ENCODE results near the gene CTBP2.

Gene CTBP2

DNA sequence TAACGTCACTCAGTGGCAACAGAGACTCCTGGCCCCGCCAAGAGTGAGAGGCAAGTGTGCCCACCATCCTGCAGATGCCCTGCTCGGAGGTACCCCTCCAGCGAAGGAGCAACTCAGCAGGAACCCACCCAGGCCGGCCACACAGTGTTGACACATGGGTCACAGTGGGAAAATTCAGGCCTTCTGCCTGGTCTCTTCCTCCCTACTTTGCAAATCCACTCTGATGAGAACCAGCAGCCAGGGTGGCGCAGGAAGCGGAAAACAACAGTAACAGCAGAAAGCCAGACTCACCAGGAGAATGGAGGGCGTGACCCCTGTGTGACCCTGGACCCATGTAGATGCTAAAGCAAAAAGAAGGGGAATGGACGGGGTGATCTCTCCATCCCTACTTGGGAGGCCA, 53.8 kb downstream of the CTBP2 start:
- DNase-seq (ENCODE audit: low read depth in 3 of 3) = no peak

DNA sequence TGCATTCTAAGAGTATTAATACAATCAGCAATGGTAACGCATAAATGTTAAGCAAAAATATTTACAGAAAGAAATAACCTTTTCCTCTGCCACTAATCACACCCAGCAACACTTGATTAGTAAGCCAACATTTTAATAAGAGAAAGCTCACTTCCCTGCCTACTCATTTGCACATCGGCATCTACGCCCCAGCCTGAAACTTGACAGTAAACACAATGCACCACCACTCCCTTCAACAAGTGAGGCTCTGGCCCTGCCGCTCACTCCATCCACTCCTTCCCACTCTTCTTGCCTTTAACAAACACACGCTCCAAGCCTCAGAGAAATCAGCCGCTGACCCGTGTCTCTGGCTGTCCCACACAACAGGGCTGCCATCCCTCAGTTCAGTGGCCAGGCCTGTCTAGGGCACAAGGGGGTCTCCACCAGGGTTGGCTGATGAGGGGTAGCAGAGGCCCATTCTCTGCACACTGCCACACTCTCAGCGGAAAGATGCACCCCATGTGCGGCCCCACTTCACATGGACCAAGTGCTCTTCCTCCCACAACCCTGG, 54.6 kb downstream of the CTBP2 start:
- no peak for DNase-seq (ENCODE audit: low read depth in 3 of 3)

DNA sequence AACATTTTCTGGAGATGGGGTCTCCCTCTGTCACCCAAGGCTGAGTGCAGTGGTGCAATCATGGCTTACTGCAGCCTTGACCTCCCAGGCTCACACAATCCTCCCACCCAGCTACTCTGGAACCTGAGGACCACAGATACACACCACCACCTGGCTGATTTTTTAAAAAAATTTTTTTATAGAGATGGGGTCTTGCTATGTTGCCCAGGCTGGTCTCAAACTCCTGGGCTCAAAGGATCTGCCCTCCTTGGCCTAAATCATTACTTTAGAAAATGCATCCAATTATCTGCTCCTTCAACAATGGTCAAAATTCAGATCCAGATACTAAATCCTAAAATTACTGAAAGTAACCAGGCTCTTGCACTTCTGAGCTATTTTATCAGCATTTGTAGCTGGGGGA, 55.2 kb downstream of the CTBP2 start:
- no peak for DNase-seq (ENCODE audit: low read depth in 3 of 3)

DNA sequence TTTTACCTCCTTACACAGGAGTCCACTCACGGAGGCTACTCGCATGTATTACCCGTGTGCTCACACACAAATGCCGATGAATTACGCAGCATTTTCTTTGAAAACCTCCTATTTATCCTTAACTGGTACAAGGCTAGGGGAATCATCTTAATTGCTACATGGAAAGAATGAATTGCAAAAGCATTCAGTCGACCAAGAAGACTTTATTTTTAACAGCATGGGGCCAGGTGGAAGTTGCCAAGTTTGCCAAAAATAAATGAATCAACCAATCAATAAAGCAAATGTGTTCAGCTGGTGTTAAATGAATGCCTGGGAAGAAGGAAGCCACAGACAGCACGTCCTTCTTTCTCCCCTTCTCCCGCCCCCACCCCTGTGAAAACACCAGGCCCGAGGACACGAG, 55.8 kb downstream of the CTBP2 start:
- no peak for DNase-seq (ENCODE audit: low read depth in 3 of 3)

DNA sequence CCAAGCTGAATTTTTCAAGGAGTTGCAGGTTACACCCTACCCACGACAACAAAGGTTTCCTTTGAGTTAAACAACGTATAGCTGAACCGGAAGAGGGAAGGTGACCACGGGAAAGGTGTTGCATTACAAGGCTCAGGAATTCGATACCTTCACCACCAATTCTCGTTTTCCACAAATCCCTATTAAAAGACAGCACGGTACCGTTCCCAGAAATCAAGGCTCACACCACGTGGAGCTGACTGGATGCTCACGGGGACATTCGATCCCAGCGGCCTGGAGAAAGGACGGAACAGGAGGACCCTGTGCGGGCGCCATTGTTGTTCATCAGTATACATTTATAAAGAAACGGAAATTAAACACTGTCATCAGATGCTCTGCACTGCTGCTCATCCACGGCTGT, 56.4 kb downstream of the CTBP2 start:
- DNase-seq (ENCODE audit: low read depth in 3 of 3) = no peak

DNA sequence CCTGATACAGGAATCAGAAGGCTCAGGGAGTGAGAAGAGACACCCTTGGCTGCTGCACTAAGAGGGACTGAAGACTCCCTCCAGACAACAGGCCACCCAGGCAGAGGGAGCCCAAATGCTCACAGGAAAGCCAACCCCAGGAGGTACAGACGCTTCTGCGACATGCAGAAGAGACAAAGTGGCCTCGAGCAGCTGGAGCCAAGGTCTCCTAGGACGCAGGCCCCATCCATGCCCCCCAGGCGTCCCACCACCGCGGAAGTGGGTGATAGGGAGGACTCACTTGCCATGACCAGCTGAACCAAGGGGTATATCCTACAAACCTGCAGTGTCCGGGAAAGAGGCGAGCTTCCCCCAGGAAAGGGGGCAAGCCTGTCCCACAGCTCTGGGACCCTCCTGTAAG, 56.9 kb downstream of the CTBP2 start:
- DNase-seq (ENCODE audit: low read depth in 3 of 3) = no peak

DNA sequence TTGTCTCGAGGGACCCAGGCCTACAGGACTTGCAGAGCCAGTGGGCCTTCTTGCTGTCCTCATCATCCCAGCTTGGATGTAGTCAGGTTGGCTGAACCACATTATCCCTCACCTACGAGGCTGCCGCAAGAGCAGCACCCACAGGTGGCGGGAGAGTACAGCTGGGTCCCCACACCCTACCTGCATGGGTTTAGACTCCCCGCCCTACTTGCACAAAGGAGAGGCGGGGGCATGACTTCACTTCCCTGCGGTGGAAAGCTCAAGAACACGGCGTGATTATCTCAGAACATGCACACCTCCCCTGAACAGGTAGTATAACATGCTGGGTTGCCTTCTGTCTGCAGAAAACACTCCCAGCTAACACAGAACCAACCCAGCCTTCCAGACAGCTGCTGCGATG, 57.5 kb downstream of the CTBP2 start:
- no peak for DNase-seq (ENCODE audit: low read depth in 3 of 3)

DNA sequence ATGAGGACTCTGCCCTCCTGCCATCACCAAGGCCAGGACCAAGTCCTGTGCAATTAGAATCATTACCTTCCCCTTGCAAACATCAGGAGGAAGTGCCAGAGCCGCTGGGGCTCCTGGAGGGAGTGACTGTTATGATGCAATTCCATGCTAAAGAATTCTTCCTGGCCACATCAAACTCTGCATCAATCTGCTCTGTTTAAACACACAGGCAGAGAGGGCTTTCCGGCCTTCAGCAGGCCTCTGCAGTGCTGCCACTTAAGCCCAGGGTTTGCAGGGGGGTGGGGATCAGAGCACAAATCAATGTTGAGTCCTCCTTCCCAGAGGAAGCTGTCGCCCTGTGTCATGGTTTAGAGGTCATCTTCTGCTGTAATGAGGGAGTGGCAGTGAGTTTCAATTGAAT, 58.1 kb downstream of the CTBP2 start:
- DNase-seq (ENCODE audit: low read depth in 3 of 3) = no peak

DNA sequence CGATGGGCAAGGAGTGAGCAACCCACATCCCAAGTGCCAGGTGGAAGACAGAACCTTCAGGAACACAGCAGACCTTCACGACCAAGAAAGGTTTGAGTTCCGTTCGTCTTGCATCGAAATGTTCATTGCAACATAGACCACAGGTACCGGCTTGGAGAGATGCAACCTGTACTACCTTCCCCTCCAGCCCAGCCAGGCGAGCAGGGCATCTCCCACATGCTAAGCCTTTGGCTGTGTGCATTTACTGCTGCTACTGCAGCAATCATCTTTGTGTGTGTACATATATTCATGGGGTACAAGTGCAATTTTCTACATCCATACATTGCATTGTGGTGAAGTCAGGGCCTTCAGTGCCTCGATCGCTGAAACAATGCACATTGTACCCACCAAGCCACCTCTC, 58.8 kb downstream of the CTBP2 start:
- DNase-seq (ENCODE audit: low read depth in 3 of 3) = no peak

DNA sequence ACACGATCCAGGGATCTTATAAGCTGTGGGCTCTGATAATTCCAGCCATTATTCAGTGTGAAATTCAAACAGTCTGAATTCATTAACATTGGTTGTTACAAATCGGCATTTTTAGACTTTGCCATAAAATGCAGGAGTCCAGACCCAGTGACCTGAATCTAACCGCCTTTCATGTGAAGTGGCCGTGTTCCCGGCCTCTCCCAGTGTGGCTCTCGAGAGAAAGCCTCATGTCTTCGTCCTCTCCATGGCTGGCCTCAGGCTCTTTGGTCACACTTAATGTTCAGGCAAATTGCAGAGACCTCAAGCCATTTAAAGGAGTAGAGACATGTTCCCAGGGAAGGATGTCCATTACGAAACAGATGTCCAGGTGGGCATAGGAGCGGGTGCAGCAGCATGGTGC, 59.3 kb downstream of the CTBP2 start:
- no peak for DNase-seq (ENCODE audit: low read depth in 3 of 3)

DNA sequence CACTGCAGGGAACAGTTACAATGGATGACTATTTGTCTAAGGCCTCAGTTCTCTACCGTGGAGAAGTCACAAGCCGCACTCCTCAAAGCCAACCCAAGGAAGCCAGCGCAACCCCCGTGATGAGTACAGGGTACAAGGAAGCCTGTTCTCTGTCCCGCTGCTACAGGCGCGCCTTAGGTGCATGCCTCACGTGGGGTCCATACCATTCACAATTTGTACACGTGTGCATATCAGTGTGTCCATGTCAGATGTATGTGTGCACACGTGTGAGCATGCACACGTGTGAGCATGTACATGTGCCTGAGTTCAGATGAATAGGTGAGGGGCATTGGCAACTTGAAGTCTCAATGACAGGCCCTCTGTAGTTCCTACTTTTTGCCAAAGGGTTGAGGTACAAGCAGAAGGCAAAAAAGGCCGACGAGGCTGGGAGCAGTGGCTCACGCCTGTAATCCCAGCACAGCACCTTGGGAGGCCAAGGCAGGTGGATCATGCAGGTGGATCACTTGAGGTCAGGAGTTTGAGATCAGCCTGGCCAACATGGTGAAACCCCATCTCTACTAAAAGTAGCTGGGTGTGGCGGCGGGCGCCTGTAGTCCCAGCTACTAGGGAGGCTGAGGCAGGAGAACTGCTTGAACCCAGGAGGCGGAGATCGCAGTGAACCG, 62.8 kb downstream of the CTBP2 start:
- DNase-seq (ENCODE audit: low read depth in 3 of 3) = no peak

DNA sequence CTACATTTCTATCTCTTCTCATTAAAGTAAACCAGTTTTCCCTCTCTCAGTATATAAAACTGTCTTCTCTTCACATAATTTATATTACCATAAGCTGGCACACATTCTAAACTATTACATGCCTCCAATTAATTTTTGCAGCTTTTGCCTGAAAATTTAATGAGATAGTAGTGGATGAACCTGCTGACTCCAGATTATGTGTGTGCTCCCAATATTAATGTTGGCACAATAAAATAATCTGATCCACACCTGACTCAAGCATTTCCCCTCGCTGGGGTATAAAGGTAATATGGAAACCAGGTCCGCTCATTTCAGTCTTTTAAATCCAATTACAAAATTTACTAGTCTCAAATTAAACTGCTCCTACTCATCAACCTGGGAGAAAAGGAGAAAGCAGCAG, 63.4 kb downstream of the CTBP2 start:
- DNase-seq (ENCODE audit: low read depth in 3 of 3) = no peak

DNA sequence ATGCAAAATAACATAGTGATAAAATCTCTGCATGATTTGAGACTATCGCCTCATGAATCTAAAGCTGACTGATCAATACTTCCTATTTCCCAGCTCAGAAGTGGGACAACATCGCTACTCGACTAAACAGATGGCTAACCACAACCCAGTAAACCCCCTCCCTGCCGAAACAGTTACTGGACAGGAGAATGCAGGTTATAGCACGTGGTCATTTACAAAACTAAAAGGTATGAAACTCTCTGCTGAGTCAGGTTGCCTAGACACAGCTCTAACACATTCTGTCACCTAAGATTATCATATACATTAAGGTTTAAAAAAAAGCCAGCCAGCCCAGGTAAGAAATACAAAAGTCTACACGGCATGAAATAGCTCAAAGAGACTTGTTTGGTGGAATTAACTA, 64.0 kb downstream of the CTBP2 start:
- no peak for DNase-seq (ENCODE audit: low read depth in 3 of 3)

DNA sequence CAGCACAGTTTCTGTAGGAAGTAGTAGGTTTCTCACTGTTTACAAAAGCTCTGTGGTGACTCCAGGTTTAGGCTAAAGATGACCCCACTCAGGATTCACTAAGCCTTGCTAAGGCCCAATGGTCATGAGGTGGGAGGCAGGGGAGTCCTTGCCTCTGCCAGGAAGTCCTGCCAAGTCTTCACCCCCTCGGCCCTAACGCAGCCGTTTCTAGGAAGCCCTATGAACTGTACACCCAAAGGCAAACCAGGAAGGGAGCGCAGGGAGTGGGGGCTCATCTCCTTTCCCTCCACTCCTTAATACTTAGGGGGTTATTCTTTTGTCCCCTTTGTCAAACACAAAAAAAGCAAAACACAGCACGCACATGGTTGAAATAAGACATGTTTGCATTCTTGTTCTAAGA, 64.6 kb downstream of the CTBP2 start:
- no peak for DNase-seq (ENCODE audit: low read depth in 3 of 3)

DNA sequence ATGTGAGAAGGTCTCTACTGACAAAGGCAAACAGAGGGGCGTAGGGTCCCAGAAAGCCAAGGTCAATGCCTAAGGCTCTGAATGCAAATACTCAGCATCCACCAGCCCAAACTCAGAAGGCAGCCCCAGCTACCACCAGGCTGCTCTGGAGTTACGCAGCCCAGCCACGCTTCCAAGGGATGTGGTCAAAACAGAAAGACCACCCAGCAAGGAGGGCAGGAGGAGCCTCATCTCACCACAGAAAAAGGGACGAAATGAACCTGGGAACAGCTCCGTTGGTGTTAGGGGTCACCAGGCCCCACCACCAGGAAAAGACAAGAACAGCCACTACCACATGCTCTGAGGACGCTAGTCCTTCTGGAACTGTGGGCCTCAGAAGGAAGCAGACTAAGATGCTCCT, 65.1 kb downstream of the CTBP2 start:
- DNase-seq (ENCODE audit: low read depth in 3 of 3) = no peak

DNA sequence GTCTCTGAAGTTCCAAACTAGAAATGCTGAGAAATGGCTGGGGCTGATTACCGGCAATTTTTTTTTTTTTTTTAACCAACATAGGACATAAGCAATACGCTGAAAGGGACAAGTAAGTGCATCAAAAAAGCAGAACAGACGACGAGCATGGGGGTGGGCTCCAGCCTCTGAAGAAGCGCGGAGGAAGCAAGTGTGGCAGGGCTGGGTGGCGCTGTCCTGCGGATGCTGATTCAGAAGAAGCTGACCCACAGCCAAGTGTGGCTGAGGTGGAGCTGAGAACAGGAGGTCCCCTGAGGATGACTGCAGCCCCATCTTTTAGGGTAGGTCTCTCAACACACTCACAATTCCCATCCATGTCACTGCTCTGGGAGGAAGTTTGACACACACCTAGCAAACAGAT, 65.6 kb downstream of the CTBP2 start:
- no peak for DNase-seq (ENCODE audit: low read depth in 3 of 3)

DNA sequence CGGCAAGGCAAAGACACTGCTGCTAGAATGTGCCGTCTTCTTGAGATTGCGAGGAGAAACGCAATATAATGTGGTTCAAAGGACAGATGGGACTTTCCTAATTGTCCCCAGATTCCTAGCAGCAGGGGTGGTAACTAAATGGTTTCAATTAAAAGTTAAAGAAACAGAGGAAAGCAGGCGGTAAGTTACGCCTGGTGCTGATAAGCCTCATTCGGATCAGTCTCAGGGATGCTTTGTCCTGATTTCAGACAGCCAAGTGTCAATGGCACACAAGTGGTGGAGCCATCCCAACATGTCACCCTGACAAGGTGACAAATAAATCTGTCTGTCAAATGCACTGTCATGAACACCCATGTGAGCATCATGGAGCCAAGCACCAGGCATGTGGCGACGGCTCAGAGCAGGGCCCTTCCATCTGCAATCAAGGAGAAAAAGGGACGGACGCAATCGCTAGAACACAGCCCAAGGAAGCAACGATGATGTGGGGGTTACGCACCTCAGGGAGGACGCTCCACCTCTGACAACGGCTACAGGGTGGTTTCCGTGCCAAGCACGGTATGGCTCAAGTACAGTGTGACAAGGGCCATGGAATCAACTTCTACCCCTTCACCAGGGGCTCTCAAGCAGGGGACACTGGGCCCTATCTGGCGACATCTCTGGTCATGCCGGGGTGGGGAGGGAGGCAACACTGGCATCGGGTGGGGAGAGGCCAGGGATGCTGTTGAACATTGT, 66.2 kb downstream of the CTBP2 start:
- DNase-seq (ENCODE audit: low read depth in 3 of 3) = no peak

DNA sequence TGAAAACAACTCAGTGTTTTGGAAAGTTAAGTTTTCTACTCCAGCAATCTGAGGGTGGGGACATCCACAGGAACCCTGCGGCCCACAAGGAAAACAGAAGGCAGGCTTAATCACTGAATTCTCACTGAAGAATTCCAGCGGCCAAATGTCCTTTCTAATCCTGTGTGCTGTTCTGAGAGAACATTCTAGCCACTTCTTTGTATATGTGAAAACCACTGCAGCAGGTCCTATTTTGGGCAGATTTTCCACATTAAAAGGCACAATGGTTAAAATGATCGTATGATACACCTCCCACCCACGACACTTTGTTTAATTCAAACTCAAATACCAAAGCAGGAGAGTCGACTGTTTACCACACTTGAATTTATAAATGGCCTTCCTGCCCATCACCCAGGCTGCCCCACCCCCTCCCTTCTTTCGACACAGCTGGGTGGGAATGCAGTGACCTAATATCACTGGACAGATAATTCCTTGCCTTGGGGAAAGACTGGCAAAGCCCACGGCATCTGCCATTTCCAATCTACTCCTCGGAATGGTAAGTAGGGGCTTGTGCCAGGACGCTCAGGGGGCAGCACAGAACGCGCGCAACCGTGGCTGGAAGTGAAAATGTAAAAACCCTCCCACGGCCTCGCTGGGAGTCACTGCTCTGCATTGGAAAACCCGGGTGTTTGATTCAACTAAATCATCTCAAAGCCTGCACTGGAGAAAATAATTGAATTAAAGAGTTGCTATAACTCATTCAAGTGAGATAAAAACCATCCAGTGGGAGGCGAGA, 67.0 kb downstream of the CTBP2 start:
- DNase-seq (ENCODE audit: low read depth in 3 of 3) = no peak

DNA sequence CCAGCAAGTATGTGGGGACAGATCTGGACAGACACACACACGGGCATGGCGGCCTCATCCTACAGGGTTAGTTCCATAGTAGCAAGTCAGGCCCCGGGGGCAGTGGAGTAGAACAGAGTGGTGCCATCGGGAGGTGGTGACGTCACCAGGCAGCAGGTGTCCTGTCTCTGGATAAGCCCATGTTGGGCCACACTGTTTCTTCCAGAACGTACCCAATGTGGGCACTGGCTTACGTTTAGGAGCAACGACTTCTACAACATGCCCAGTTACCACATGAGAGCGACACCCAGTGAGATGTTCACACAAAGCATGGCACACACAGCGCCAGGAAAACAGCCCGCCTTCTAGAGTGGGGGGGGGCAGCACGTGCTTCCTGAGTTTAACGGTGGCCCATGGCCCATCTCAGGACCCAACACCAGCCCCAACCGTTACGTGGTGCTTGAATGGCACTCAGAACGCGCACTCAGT, 67.8 kb downstream of the CTBP2 start:
- DNase-seq (ENCODE audit: low read depth in 3 of 3) = no peak

DNA sequence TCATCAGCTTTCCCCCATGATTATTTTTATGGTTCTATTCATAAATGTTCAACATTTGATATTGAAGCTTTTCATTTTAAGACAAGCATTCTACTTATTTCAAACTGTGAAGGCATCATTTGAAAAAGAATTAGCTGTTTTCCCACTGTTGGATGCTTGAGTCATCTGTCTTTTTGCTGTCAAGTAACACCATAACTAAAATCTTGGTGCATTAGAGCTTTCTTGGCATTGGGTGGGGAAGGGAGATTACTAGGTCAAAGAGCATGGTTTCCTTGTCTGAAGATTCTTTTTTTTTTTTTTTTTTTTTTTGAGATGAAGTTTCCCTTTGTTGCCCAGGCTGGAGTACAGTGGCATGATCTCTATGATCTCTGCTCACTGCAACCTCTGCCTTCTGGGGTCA, 68.5 kb downstream of the CTBP2 start:
- DNase-seq (ENCODE audit: low read depth in 3 of 3) = no peak

DNA sequence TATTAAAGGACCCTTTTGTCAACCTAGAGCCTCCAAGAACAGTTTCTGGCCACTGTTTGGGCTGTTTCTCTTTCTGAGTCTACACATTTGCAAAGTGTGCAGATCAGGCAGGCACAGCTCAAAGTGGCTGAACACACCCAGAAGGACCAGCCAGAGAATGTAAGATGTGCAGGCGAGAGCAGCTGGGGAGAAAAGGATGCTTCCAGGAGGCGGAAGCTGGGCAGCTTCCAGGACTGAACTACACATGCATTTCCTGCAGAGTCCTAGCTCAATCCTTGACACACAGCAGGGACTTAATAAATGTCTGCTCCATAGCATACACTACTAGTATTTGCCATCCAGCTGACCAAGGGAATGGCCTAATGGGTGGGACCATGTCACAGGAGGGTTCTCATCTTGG, 70.9 kb downstream of the CTBP2 start:
- no peak for DNase-seq (ENCODE audit: low read depth in 3 of 3)

DNA sequence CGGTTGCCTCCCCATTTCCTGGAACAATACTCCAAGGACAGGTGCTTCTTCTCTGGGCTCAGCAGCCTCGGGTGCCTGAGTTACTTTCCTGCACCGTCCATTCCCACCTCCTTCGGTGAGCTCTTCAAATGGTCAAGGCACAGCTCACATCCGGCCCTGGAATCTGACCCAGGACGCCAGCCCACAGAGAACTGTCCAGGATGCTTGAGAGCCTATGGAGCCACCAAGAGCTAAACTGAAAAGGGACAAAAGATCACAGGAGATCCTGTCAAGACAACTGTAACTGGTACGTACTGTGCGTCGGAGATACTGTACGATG, 72.5 kb downstream of the CTBP2 start:
- no peak for DNase-seq (ENCODE audit: low read depth in 3 of 3)
